K562 (cell line): ENCODE data around the gene MICAL2. TPM values are rescaled to one million over a fixed set of nuclear protein-coding genes. Genes with fewer than 3 reads are reported as not detected.
A peak's percentile ranks its signal among the peaks of the same experiment; 100 is the strongest.

ENCODE experiments used
- BHLHE40 ChIP-seq: IDR thresholded peaks from 2 replicates; pipeline ENCODE4 v1.6.1; 2011; ENCODE audit warnings: low read length, improper control_type of control experiment
- CTBP1 ChIP-seq: fragments of 450-650 bp; IDR thresholded peaks from 2 replicates; pipeline ENCODE4 v1.6.1; 2016; ENCODE audit warnings: borderline replicate concordance
- DACH1 ChIP-seq: fragments of 450-650 bp; IDR thresholded peaks from 2 replicates; pipeline ENCODE4 v1.6.1; 2018; ENCODE audit not compliant: partially characterized antibody
- DNMT1 ChIP-seq: fragments of 450-650 bp; IDR thresholded peaks from 2 replicates; pipeline ENCODE4 v1.6.1; 2016; ENCODE audit warnings: antibody characterized with exemption, mild to moderate bottlenecking
- EHMT2 ChIP-seq: fragments of 450-650 bp; IDR thresholded peaks from 2 replicates; pipeline ENCODE4 v1.6.1; 2018; ENCODE audit warnings: antibody characterized with exemption
- ELF4 ChIP-seq: fragments of 450-650 bp; formaldehyde crosslinking; IDR thresholded peaks from 2 replicates; pipeline ENCODE4 v1.4.0; 2022; ENCODE audit warnings: missing genetic modification characterization
- HCFC1 ChIP-seq: IDR thresholded peaks from 2 replicates; pipeline ENCODE4 v1.6.1; 2012; ENCODE audit warnings: low read depth, low read length, improper control_type of control experiment
- HDGF ChIP-seq: fragments of 450-650 bp; IDR thresholded peaks from 2 replicates; pipeline ENCODE4 v1.6.1; 2016
- HEY1 ChIP-seq: fragments of 250-450 bp; sonication (Bioruptor Pico); IDR thresholded peaks from 2 replicates; pipeline ENCODE4 v1.5.0; 2020; ENCODE audit warnings: mild to moderate bottlenecking, moderate library complexity, borderline replicate concordance
- KDM1A ChIP-seq, 2 experiments: fragments of 450-650 bp; IDR thresholded peaks; 2 replicates each; pipeline ENCODE4 v1.6.1; 2016; ENCODE audit warnings: mild to moderate bottlenecking in 2 of 2
- MCM2 ChIP-seq: fragments of 450-650 bp; IDR thresholded peaks from 2 replicates; pipeline ENCODE4 v1.6.1; 2017; ENCODE audit warnings: low read depth, mild to moderate bottlenecking
- MEIS2 ChIP-seq: fragments of 450-650 bp; IDR thresholded peaks from 2 replicates; pipeline ENCODE4 v1.6.1; 2014; ENCODE audit warnings: mild to moderate bottlenecking; ENCODE audit not compliant: partially characterized antibody
- MIER1 ChIP-seq: fragments of 450-650 bp; IDR thresholded peaks from 2 replicates; pipeline ENCODE4 v1.6.1; 2016; ENCODE audit warnings: antibody characterized with exemption, mild to moderate bottlenecking, low read depth
- SETDB1 ChIP-seq: IDR thresholded peaks from one replicate; pipeline ENCODE4 v1.6.1; 2012; ENCODE audit warnings: low read length, control low read depth, inconsistent platforms
- SIRT6 ChIP-seq: IDR thresholded peaks from one replicate; pipeline ENCODE4 v1.6.1; 2012; ENCODE audit warnings: low read depth, mild to moderate bottlenecking, control low read depth, inconsistent platforms, low read length, moderate library complexity
- SNIP1 ChIP-seq: fragments of 450-650 bp; IDR thresholded peaks from 2 replicates; pipeline ENCODE4 v1.7.1; 2017; ENCODE audit warnings: low read depth, mild to moderate bottlenecking
- TEAD2 ChIP-seq: fragments of 450-650 bp; IDR thresholded peaks from 2 replicates; pipeline ENCODE4 v1.6.1; 2016; ENCODE audit warnings: missing genetic modification characterization, control low read depth, missing compliant biosample characterization
- TOE1 ChIP-seq, 2 experiments: fragments of 450-650 bp in 1 of 2; sonication (generic) in 1 of 2; formaldehyde crosslinking in 1 of 2; IDR thresholded peaks; 2 replicates each; pipeline versions ENCODE4 v1.7.1 to v1.8.0; 2016 to 2022; ENCODE audit warnings: borderline replicate concordance in 2 of 2, mild to moderate bottlenecking in 2 of 2, antibody characterized with exemption in 1 of 2, inconsistent platforms in 1 of 2, low read depth in 1 of 2, missing genetic modification reagents in 1 of 2, moderate library complexity in 1 of 2
- TRIM24 ChIP-seq, 2 experiments: fragments of 450-650 bp; IDR thresholded peaks; 2 replicates each; pipeline ENCODE4 v1.6.1; 2016
- ZNF174 ChIP-seq: fragments of 250-450 bp; sonication (Bioruptor Pico); IDR thresholded peaks from 2 replicates; pipeline ENCODE4 v1.4.0; 2020; ENCODE audit warnings: mild to moderate bottlenecking
- ZNF696 ChIP-seq: fragments of 250-450 bp; sonication (Bioruptor Pico); conservative IDR thresholded peaks from 2 replicates; pipeline ENCODE4 v1.4.0; 2020; ENCODE audit warnings: mild to moderate bottlenecking, moderate library complexity
- polyA plus RNA-seq, 8 experiments: library from polyadenylated mRNA; depleted of rRNA in 4 of 8; stranded (reverse) in 5 of 8; unstranded in 3 of 8; fragments of >200 nt; fragmentation: Nextera tagmentation in 2 of 8; fragmentation: Illumina TruSeq in 1 of 8; extraction: Ambion mirVana in 2 of 8; extraction: Trizol in 1 of 8; gene quantifications; 2 replicates each; pipeline versions ENCODE4 v1.2.1 to v1.2.3, GENCODE V29; 2011 to 2014; ENCODE audit warnings: inconsistent platforms in 1 of 8, missing spikeins in 1 of 8
- total RNA-seq, 7 experiments: library from RNA; depleted of rRNA in 6 of 7; stranded (reverse); fragments of >200 nt in 6 of 7; fragmentation: Illumina TruSeq in 2 of 7; extraction: Trizol in 2 of 7; gene quantifications; 2 replicates each; pipeline versions ENCODE4 v1.2.1 to v1.2.3, GENCODE V29; 2011 to 2021; ENCODE audit warnings: low replicate concordance in 1 of 7
- TF ChIP-seq, protein P1 (sequence below): fragments of 250-450 bp; sonication (Bioruptor Pico); IDR thresholded peaks from 2 replicates; pipeline ENCODE4 v1.5.0; 2022; ENCODE audit warnings: mild to moderate bottlenecking
- TF ChIP-seq, protein P2 (sequence below): fragments of 450-650 bp; formaldehyde crosslinking; IDR thresholded peaks from 2 replicates; pipeline ENCODE4 v1.4.0; 2022; ENCODE audit warnings: missing genetic modification characterization
- TF ChIP-seq, protein P3 (sequence below), 3 experiments: fragments of 200-800 bp in 1 of 3; fragments of 250-450 bp in 1 of 3; fragments of 450-650 bp in 1 of 3; sonication (Bioruptor Pico) in 1 of 3; sonication (Bioruptor generic) in 1 of 3; formaldehyde crosslinking in 1 of 3; IDR thresholded peaks; 2 replicates each; pipeline versions ENCODE4 v1.6.1 to v1.8.0; 2016 to 2022; ENCODE audit warnings: mild to moderate bottlenecking in 2 of 3, missing genetic modification characterization in 2 of 3, missing compliant biosample characterization in 1 of 3, moderate library complexity in 1 of 3

The MICAL2 gene
- total and polyA plus RNA-seq, 9 of the 15 experiments (the other 6 are each of a cell fraction or from before 2014, with no cell fraction given) = 4.7 to 64.2 (median 33.6) TPM

DNA sequence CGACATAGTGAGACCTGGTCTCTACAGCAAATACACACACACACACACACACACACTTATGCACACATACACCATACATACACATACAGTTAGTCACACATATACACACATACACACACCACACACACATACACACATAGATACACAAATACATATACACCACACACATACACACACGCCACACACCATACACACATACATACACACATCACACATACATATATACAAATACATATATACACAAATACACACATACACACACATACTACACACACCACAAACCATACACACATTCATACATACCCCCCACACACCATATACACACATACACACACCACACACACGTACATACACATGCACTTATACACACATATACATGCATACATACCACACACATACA lies 57.7 kb downstream of the MICAL2 start (continued):
- TF ChIP-seq, protein P1, sequence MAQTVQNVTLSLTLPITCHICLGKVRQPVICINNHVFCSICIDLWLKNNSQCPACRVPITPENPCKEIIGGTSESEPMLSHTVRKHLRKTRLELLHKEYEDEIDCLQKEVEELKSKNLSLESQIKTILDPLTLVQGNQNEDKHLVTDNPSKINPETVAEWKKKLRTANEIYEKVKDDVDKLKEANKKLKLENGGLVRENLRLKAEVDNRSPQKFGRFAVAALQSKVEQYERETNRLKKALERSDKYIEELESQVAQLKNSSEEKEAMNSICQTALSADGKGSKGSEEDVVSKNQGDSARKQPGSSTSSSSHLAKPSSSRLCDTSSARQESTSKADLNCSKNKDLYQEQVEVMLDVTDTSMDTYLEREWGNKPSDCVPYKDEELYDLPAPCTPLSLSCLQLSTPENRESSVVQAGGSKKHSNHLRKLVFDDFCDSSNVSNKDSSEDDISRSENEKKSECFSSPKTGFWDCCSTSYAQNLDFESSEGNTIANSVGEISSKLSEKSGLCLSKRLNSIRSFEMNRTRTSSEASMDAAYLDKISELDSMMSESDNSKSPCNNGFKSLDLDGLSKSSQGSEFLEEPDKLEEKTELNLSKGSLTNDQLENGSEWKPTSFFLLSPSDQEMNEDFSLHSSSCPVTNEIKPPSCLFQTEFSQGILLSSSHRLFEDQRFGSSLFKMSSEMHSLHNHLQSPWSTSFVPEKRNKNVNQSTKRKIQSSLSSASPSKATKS (CRISPR knock-in tag) = no peak
- no peak for TF ChIP-seq SIRT6
- no peak for TF ChIP-seq MEIS2
- TF ChIP-seq ZNF696 (CRISPR knock-in tag) = no peak
- TF ChIP-seq ZNF174 (CRISPR knock-in tag) = no peak
- TF ChIP-seq TRIM24 (IDR thresholded peaks at IDR 0.05) = peak in 1 of 2 experiments; percentile 28; a peak in 2 of 4 replicates
- no peak for TF ChIP-seq HCFC1
- TF ChIP-seq, protein P2, sequence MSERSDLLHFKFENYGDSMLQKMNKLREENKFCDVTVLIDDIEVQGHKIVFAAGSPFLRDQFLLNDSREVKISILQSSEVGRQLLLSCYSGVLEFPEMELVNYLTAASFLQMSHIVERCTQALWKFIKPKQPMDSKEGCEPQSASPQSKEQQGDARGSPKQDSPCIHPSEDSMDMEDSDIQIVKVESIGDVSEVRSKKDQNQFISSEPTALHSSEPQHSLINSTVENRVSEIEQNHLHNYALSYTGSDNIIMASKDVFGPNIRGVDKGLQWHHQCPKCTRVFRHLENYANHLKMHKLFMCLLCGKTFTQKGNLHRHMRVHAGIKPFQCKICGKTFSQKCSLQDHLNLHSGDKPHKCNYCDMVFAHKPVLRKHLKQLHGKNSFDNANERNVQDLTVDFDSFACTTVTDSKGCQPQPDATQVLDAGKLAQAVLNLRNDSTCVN (CRISPR knock-in tag) = peak; percentile 74; the same call in 1 of the 2 replicates
- no peak for TF ChIP-seq TEAD2
- no peak for TF ChIP-seq SETDB1
- no peak for TF ChIP-seq SNIP1
- TF ChIP-seq MIER1 = no peak
- no peak for TF ChIP-seq HEY1
- TF ChIP-seq MCM2 = 0 out of 2 replicates have a peak, but pooled peaks have one; percentile 29
- TF ChIP-seq CTBP1 = no peak
- peak; percentile 96 for TF ChIP-seq HDGF
- TF ChIP-seq KDM1A (IDR thresholded peaks at IDR 0.05) = peak in 1 of 2 experiments; percentile 42; a peak in 2 of 4 replicates
- TF ChIP-seq TOE1 (IDR thresholded peaks at IDR 0.05; ENCODE audit: borderline replicate concordance) = peak; percentile 37; the same call in 1 of the 2 replicates
- no peak for TF ChIP-seq TOE1 (CRISPR knock-in tag; IDR thresholded peaks at IDR 0.05; ENCODE audit: borderline replicate concordance, low read depth)
- peak; percentile 61; the same call in 1 of the 2 replicates for TF ChIP-seq EHMT2
- no peak; the same call in 1 of the 2 replicates for TF ChIP-seq DNMT1
- peak; percentile 56; the same call in 1 of the 2 replicates for TF ChIP-seq ELF4 (CRISPR knock-in tag)
- TF ChIP-seq DACH1 = no peak
- TF ChIP-seq, protein P3, sequence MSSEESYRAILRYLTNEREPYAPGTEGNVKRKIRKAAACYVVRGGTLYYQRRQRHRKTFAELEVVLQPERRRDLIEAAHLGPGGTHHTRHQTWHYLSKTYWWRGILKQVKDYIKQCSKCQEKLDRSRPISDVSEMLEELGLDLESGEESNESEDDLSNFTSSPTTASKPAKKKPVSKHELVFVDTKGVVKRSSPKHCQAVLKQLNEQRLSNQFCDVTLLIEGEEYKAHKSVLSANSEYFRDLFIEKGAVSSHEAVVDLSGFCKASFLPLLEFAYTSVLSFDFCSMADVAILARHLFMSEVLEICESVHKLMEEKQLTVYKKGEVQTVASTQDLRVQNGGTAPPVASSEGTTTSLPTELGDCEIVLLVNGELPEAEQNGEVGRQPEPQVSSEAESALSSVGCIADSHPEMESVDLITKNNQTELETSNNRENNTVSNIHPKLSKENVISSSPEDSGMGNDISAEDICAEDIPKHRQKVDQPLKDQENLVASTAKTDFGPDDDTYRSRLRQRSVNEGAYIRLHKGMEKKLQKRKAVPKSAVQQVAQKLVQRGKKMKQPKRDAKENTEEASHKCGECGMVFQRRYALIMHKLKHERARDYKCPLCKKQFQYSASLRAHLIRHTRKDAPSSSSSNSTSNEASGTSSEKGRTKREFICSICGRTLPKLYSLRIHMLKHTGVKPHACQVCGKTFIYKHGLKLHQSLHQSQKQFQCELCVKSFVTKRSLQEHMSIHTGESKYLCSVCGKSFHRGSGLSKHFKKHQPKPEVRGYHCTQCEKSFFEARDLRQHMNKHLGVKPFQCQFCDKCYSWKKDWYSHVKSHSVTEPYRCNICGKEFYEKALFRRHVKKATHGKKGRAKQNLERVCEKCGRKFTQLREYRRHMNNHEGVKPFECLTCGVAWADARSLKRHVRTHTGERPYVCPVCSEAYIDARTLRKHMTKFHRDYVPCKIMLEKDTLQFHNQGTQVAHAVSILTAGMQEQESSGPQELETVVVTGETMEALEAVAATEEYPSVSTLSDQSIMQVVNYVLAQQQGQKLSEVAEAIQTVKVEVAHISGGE (CRISPR knock-in tag; IDR thresholded peaks at IDR 0.05) = no peak
- no peak for TF ChIP-seq BHLHE40
